A673 (cell line): ENCODE measurements around the gene DBX1. TPM values are rescaled to one million over a fixed set of nuclear protein-coding genes. Genes with fewer than 3 reads are reported as not detected.

Source experiments
- BruUV-seq: library from RNA; stranded (reverse); fragments of 400-500 nt; replicated peaks from 2 replicates; lab custom pipeline; 2021; lab: Mats Ljungman, UMichigan
- CTCF ChIA-PET: fragments of 300-600 bp; sonication (Branson Sonifier 250); formaldehyde crosslinking; loops from one replicate; lab custom pipeline; 2022; ENCODE audit warnings: antibody characterized with exemption; lab: Charles Lee
- POLR2A ChIA-PET: fragments of 300-600 bp; sonication (Branson Sonifier 250); formaldehyde crosslinking; loops from one replicate; lab custom pipeline; 2022; ENCODE audit warnings: antibody characterized with exemption; ENCODE audit not compliant: low non-redundant PET; lab: Charles Lee
- DNase-seq: peaks from one replicate; pipeline ENCODE4 v3.0.0-alpha.2; 2015; ENCODE audit warnings: low spot score
- H3K27ac ChIP-seq: fragments of 200-600 bp; sonication (generic); 2 replicates; pipeline ENCODE4 v1.5.1; 2016; ENCODE audit warnings: mixed run types, low read depth, mild to moderate bottlenecking, mixed read lengths, antibody characterized with exemption, low read length; ENCODE audit not compliant: poor library complexity, severe bottlenecking
- H3K27me3 ChIP-seq: fragments of 200-600 bp; sonication (generic); replicated peaks from 2 replicates; pipeline ENCODE4 v1.6.1; 2017; ENCODE audit warnings: mixed run types, low read depth, mild to moderate bottlenecking, mixed read lengths, antibody characterized with exemption, low read length; ENCODE audit not compliant: insufficient read depth, poor library complexity
- H3K36me3 ChIP-seq: fragments of 200-600 bp; sonication (generic); 2 replicates; pipeline ENCODE4 v1.6.1; 2016; ENCODE audit warnings: mixed run types, mild to moderate bottlenecking, mixed read lengths, antibody characterized with exemption, low read length; ENCODE audit not compliant: insufficient read depth, poor library complexity, severe bottlenecking
- H3K4me1 ChIP-seq: fragments of 200-600 bp; sonication (generic); 2 replicates; pipeline ENCODE4 v1.6.1; 2017; ENCODE audit warnings: mixed run types, mild to moderate bottlenecking, mixed read lengths, antibody characterized with exemption, low read length; ENCODE audit not compliant: insufficient read depth, poor library complexity, severe bottlenecking
- H3K4me3 ChIP-seq: fragments of 200-600 bp; sonication (generic); 2 replicates; pipeline ENCODE4 v1.5.1; 2016; ENCODE audit warnings: low read depth, mixed run types, mild to moderate bottlenecking, mixed read lengths, low read length; ENCODE audit not compliant: poor library complexity, severe bottlenecking
- H3K9me3 ChIP-seq: fragments of 200-600 bp; sonication (generic); 2 replicates; pipeline ENCODE4 v1.6.1; 2016; ENCODE audit warnings: mixed run types, low read depth, mild to moderate bottlenecking, mixed read lengths, antibody characterized with exemption, low read length; ENCODE audit not compliant: poor library complexity, severe bottlenecking
- EZH2 ChIP-seq: fragments of 200-600 bp; sonication (generic); IDR thresholded peaks from 2 replicates; pipeline ENCODE4 v1.6.1; 2017; ENCODE audit warnings: borderline replicate concordance, low read depth, mild to moderate bottlenecking, mixed read lengths, antibody characterized with exemption, low read length; ENCODE audit not compliant: poor library complexity, severe bottlenecking
- intact Hi-C: fragments of 100-400 bp; cut with micrococcal nuclease; formaldehyde crosslinking; loops from one replicate; pipeline ENCODE4 v1.10.0; 2022; ENCODE audit not compliant: unreplicated experiment
- total RNA-seq: library from RNA; stranded (reverse); gene quantifications from 2 replicates; pipeline ENCODE4 v1.2.3, GENCODE V29; 2021
- TF ChIP-seq, protein P1 (sequence below): fragments of 300-800, 200-600 bp; sonication (generic); conservative IDR thresholded peaks from 2 replicates; pipeline ENCODE4 v1.5.1; 2017; ENCODE audit warnings: low read depth, mild to moderate bottlenecking, antibody characterized with exemption, low read length, moderate library complexity, mixed read lengths

DBX1 gene
- total RNA-seq, 1 experiment from 2014 or later: not detected

DNA sequence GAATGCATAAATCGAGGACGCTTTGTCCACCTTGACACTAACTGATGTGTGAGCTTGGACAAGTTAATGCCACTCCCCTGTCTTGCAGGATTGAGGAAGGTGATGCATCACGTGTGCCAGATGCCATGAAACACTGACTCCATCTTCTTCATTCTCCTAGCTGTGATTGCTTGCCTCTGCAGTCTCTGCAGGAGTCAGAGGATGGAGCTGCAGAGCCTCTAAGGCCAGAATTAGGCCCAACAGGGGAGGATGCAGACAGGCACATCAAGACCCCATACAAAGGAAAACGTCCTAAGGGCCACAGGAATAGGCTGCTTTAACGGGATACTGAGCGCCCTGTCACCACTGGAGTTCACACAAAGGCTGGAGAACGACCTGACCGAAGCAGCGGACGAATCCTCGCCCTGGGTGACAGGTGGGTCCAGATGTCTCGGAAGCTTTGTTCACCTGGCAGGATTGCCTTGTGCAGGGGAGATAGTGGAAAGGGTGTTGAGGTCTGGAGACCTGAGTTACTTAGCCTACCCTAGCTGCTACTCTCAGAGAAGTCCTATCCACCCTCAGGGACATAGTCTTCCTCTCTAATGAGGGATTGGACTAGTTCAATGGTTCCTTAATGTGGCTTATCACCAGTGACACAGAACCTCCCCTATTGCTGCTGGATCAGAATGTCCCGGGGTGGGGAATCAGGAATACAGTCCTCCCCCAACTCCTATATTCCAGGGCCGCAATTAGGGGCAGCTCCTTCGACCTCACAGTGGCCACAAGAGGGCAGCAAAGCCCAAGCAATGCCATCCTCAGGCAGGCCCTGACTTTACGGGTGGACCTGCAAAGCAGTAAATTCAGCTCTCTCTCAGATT lies 32.4 kb downstream of the DBX1 start:
- intact Hi-C loops: loop anchor here (1.0 to 10.0 kb wide), 3 partner anchors 209 to 487 kb away; no protein-coding TSS in a partner anchor
- DNase-seq: peak; percentile 68
- no peaks in the 10 kb centered on the region for H3K9me3 ChIP-seq
- H3K4me3 ChIP-seq: no peak overlapping the region
- no TSS peak for BruUV-seq
- no peak overlapping the region for H3K27ac ChIP-seq
- POLR2A ChIA-PET: no interaction called here
- TF ChIP-seq EZH2: no peak
- TF ChIP-seq, protein P1, sequence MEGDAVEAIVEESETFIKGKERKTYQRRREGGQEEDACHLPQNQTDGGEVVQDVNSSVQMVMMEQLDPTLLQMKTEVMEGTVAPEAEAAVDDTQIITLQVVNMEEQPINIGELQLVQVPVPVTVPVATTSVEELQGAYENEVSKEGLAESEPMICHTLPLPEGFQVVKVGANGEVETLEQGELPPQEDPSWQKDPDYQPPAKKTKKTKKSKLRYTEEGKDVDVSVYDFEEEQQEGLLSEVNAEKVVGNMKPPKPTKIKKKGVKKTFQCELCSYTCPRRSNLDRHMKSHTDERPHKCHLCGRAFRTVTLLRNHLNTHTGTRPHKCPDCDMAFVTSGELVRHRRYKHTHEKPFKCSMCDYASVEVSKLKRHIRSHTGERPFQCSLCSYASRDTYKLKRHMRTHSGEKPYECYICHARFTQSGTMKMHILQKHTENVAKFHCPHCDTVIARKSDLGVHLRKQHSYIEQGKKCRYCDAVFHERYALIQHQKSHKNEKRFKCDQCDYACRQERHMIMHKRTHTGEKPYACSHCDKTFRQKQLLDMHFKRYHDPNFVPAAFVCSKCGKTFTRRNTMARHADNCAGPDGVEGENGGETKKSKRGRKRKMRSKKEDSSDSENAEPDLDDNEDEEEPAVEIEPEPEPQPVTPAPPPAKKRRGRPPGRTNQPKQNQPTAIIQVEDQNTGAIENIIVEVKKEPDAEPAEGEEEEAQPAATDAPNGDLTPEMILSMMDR: peak; percentile 73
- CTCF ChIA-PET: interaction anchor here (0.6 to 2.3 kb wide), 5 partner anchors 10 to 482 kb away, joined by 3 to 41 read pairs (median 4); no protein-coding TSS in a partner anchor
- H3K27me3 ChIP-seq: no peaks in the 10 kb centered on the region
- no peaks in the 10 kb centered on the region for H3K4me1 ChIP-seq
- no peaks in the 10 kb centered on the region for H3K36me3 ChIP-seq

DNA sequence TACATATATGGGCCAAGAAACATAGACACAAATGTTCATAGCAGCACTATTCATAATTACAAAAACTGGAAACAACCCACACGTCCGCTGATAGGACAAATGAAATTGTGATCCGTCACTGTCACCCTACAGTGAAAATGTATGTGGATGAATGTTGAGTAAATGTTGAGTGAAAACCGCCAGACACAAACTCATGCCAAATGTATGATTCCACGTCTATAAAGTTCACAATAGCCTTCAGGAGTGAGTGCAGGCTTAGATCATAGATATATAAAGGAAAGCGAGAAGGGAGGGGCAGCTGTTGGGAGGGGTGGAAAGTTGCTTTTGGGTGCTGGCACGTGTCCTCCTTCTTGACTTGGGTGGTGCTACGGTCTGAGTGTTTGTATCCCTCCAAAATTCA lies 33.6 kb downstream of the DBX1 start:
- POLR2A ChIA-PET: no interaction called here
- H3K27ac ChIP-seq: no peak overlapping the region
- intact Hi-C loops: loop anchor here (5.0 to 10.0 kb wide), 2 partner anchors 211 to 488 kb away; no protein-coding TSS in a partner anchor

DNA sequence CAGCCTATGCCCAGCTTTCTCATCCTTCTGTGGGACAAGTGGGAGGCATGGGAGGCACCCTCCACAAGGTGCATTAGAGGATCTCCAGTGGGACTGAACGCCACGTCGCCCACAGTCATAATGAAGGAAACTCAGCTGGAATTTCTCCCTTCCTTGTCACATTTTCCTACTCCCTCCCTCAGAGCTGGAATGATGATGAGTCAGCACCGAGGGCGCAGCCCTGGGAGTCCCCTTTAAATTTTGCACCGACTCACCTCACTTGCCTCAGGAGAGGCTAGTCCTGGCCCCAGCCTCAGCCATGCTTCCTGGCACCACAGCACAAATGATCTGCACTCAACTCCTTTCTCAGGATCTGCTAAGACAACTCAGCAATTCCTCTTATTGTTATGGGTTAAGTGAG lies 34.3 kb downstream of the DBX1 start:
- ChIA-PET POLR2A (no interaction called here), CTCF (no interaction called here)
- H3K9me3 ChIP-seq: no peaks in the 10 kb centered on the region
- no peaks in the 10 kb centered on the region for H3K36me3 ChIP-seq
- no TSS peak for BruUV-seq
- H3K27ac ChIP-seq: no peak overlapping the region
- no peaks in the 10 kb centered on the region for H3K27me3 ChIP-seq
- no peak for DNase-seq
- intact Hi-C loops: loop anchor here (5.0 to 10.0 kb wide), 2 partner anchors 211 to 489 kb away; no protein-coding TSS in a partner anchor
- TF ChIP-seq, protein P1: no peak
- TF ChIP-seq EZH2: no peak
- H3K4me3 ChIP-seq: no peak overlapping the region
- H3K4me1 ChIP-seq: no peaks in the 10 kb centered on the region

More for the DNA sequence above, 33.6 kb downstream of the DBX1 start:
- Histone ChIP-seq H3K4me1 (no peaks in the 10 kb centered on the region), H3K9me3 (no peaks in the 10 kb centered on the region), H3K36me3 (no peaks in the 10 kb centered on the region), H3K4me3 (no peak overlapping the region), H3K27me3 (no peaks in the 10 kb centered on the region)
- DNase-seq: no peak
- no TSS peak for BruUV-seq
- TF ChIP-seq, protein P1: no peak
- TF ChIP-seq EZH2: no peak
- CTCF ChIA-PET: interaction anchor here (2.3 kb wide), 1 partner anchor 227 kb away, joined by 41 read pairs; no protein-coding TSS in a partner anchor
